ENCODE data around the gene ARL6IP6.

- TF ChIP-seq SETDB1 (IDR thresholded peaks at IDR 0.05; ENCODE audit: insufficient read length, low read length) (no peak), ZNF548 (tag by site-specific recombination; IDR thresholded peaks at IDR 0.05) (no peak), ZNF157 (tag by site-specific recombination; IDR thresholded peaks at IDR 0.05) (no peak), REST (tag by site-specific recombination; IDR thresholded peaks at IDR 0.05) (no peak), ZNF174 (tag by site-specific recombination; IDR thresholded peaks at IDR 0.05) (no peak), ZNF707 (tag by site-specific recombination; IDR thresholded peaks at IDR 0.05) (no peak), ZNF76 (tag by site-specific recombination; IDR thresholded peaks at IDR 0.05; ENCODE audit: borderline replicate concordance, low read depth) (no peak), ZNF433 (tag by site-specific recombination; IDR thresholded peaks at IDR 0.05; ENCODE audit: low read depth) (no peak)
- TF ChIP-seq, protein P1, sequence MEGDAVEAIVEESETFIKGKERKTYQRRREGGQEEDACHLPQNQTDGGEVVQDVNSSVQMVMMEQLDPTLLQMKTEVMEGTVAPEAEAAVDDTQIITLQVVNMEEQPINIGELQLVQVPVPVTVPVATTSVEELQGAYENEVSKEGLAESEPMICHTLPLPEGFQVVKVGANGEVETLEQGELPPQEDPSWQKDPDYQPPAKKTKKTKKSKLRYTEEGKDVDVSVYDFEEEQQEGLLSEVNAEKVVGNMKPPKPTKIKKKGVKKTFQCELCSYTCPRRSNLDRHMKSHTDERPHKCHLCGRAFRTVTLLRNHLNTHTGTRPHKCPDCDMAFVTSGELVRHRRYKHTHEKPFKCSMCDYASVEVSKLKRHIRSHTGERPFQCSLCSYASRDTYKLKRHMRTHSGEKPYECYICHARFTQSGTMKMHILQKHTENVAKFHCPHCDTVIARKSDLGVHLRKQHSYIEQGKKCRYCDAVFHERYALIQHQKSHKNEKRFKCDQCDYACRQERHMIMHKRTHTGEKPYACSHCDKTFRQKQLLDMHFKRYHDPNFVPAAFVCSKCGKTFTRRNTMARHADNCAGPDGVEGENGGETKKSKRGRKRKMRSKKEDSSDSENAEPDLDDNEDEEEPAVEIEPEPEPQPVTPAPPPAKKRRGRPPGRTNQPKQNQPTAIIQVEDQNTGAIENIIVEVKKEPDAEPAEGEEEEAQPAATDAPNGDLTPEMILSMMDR (tag by site-specific recombination; IDR thresholded peaks at IDR 0.05), result no peak
- TF ChIP-seq, protein P2, sequence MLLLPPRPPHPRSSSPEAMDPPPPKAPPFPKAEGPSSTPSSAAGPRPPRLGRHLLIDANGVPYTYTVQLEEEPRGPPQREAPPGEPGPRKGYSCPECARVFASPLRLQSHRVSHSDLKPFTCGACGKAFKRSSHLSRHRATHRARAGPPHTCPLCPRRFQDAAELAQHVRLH (tag by site-specific recombination; IDR thresholded peaks at IDR 0.05), result no peak
These were observed 20.0 kb downstream of the ARL6IP6 start for GRCh38 chr2:152738438-152738837.
